Measurements from ENCODE around the gene PALLD.

PALLD gene

GRCh38 chr4:168893807-168894206, 397.0 kb downstream of the PALLD start:
- H3K9me2 ChIP-seq (ENCODE audit: low read depth, low read length): no peaks in the 10 kb centered on the region
- H3K27ac ChIP-seq (ENCODE audit: low read depth, low read length, poor library complexity, severe bottlenecking): no peak overlapping the region
- H3K4me3 ChIP-seq (ENCODE audit: low read depth, low read length, poor library complexity, severe bottlenecking): no peak overlapping the region
- H3K36me3 ChIP-seq (ENCODE audit: insufficient read depth, low read length): no peaks in the 10 kb centered on the region
- H3K9ac ChIP-seq (ENCODE audit: low read length): no peak overlapping the region
- no peaks in the 10 kb centered on the region for H3K27me3 ChIP-seq (ENCODE audit: insufficient read depth, low read length)
- no peaks in the 10 kb centered on the region for H4K20me1 ChIP-seq (ENCODE audit: insufficient read depth, low read length)
- no peaks in the 10 kb centered on the region for H3K4me1 ChIP-seq (ENCODE audit: insufficient read depth, low read length, severe bottlenecking)
- H3K9me3 ChIP-seq (ENCODE audit: low read length): no peaks in the 10 kb centered on the region
- H3K4me2 ChIP-seq (ENCODE audit: low read length): no peak overlapping the region
- no peaks in the 10 kb centered on the region for H3K79me2 ChIP-seq (ENCODE audit: insufficient read depth, low read length)
- H3F3A ChIP-seq (ENCODE audit: insufficient read depth, low read length): no peaks in the 10 kb centered on the region
- TF ChIP-seq CTCF (IDR thresholded peaks at IDR 0.05; ENCODE audit: low read length): no peak
- TF ChIP-seq EZH2 (IDR thresholded peaks at IDR 0.05; ENCODE audit: borderline replicate concordance, low read length): no peak
- H2AFZ ChIP-seq (ENCODE audit: low read length): no peak overlapping the region

- Histone ChIP-seq H3K27ac (ENCODE audit: low read depth, low read length, poor library complexity, severe bottlenecking) (no peak overlapping the region), H3K79me2 (ENCODE audit: insufficient read depth, low read length) (no peaks in the 10 kb centered on the region), H3F3A (ENCODE audit: insufficient read depth, low read length) (no peaks in the 10 kb centered on the region), H3K36me3 (ENCODE audit: insufficient read depth, low read length) (no peaks in the 10 kb centered on the region), H3K27me3 (ENCODE audit: insufficient read depth, low read length) (no peaks in the 10 kb centered on the region), H3K4me1 (ENCODE audit: insufficient read depth, low read length, severe bottlenecking) (no peaks in the 10 kb centered on the region), H3K4me3 (ENCODE audit: low read depth, low read length, poor library complexity, severe bottlenecking) (no peak overlapping the region), H4K20me1 (ENCODE audit: insufficient read depth, low read length) (no peaks in the 10 kb centered on the region), H3K9me2 (ENCODE audit: low read depth, low read length) (no peaks in the 10 kb centered on the region), H3K9ac (ENCODE audit: low read length) (no peak overlapping the region), H3K4me2 (ENCODE audit: low read length) (no peak overlapping the region), H3K9me3 (ENCODE audit: low read length) (no peaks in the 10 kb centered on the region), H2AFZ (ENCODE audit: low read length) (no peak overlapping the region)
- TF ChIP-seq CTCF (IDR thresholded peaks at IDR 0.05; ENCODE audit: low read length) (no peak), EZH2 (IDR thresholded peaks at IDR 0.05; ENCODE audit: borderline replicate concordance, low read length) (no peak)
Observed at GRCh38 chr4:168900080-168900479, 403.2 kb downstream of the PALLD start.

GRCh38 chr4:168907119-168907698, 410.4 kb downstream of the PALLD start:
- Histone ChIP-seq H3K4me1 (ENCODE audit: insufficient read depth, low read length, severe bottlenecking) (no peaks in the 10 kb centered on the region), H2AFZ (ENCODE audit: low read length) (no peak overlapping the region), H3K4me2 (ENCODE audit: low read length) (no peak overlapping the region), H3K27me3 (ENCODE audit: insufficient read depth, low read length) (no peaks in the 10 kb centered on the region), H3K4me3 (ENCODE audit: low read depth, low read length, poor library complexity, severe bottlenecking) (no peak overlapping the region), H3K79me2 (ENCODE audit: insufficient read depth, low read length) (no peaks in the 10 kb centered on the region), H3K9ac (ENCODE audit: low read length) (no peak overlapping the region), H3K27ac (ENCODE audit: low read depth, low read length, poor library complexity, severe bottlenecking) (no peak overlapping the region), H3K9me3 (ENCODE audit: low read length) (no peaks in the 10 kb centered on the region), H3K36me3 (ENCODE audit: insufficient read depth, low read length) (no peaks in the 10 kb centered on the region), H3F3A (ENCODE audit: insufficient read depth, low read length) (no peaks in the 10 kb centered on the region), H3K9me2 (ENCODE audit: low read depth, low read length) (no peaks in the 10 kb centered on the region), H4K20me1 (ENCODE audit: insufficient read depth, low read length) (no peaks in the 10 kb centered on the region)
- no peak for TF ChIP-seq CTCF (IDR thresholded peaks at IDR 0.05; ENCODE audit: low read length)
- TF ChIP-seq EZH2 (IDR thresholded peaks at IDR 0.05; ENCODE audit: borderline replicate concordance, low read length): no peak
